Breast epithelium (tissue), 4 donors: ENCODE results near the gene DIRAS1. TPM values are rescaled to one million over a fixed set of nuclear protein-coding genes. Genes with fewer than 3 reads are reported as not detected.

Source experiments
- DNase-seq, 2 donors: peaks; one replicate each; pipeline ENCODE4 v3.0.0-alpha.2; 2019; ENCODE audit warnings: low spot score in 2 of 2
- H3K27ac ChIP-seq, 2 donors: fragments of 200-600 bp; sonication (generic) in 1 of 2; one replicate each; pipeline ENCODE4 v1.5.1; 2016 to 2019; ENCODE audit warnings: mild to moderate bottlenecking in 1 of 2
- H3K27me3 ChIP-seq, 2 donors: fragments of 200-600 bp; sonication (generic) in 1 of 2; one replicate each; pipeline versions ENCODE4 v1.5.1 to v1.6.0; 2017 to 2019; ENCODE audit warnings: control low read depth in 1 of 2, mild to moderate bottlenecking in 1 of 2
- H3K36me3 ChIP-seq: fragments of 200-600 bp; one replicate; pipeline ENCODE4 v1.5.1; 2019
- H3K4me1 ChIP-seq, 2 donors: fragments of 200-600 bp; sonication (generic); one replicate each; pipeline ENCODE4 v1.5.1; 2016 to 2019; ENCODE audit warnings: control low read depth in 1 of 2
- H3K4me3 ChIP-seq, 3 donors: fragments of 200-600 bp; sonication (generic); 1 replicate in 2 of 3; 2 replicates in 1 of 3; pipeline ENCODE4 v1.5.1; 2016 to 2019; ENCODE audit warnings: mild to moderate bottlenecking in 3 of 3, moderate library complexity in 2 of 3
- H3K9me3 ChIP-seq, 2 donors: fragments of 200-600 bp; sonication (generic) in 1 of 2; one replicate each; pipeline ENCODE4 v1.5.1; 2016 to 2019; ENCODE audit warnings: control low read depth in 1 of 2
- POLR2A ChIP-seq: fragments of 450-650 bp; IDR thresholded peaks from one replicate; pipeline ENCODE4 v1.6.1; 2016; ENCODE audit warnings: antibody characterized with exemption, mild to moderate bottlenecking, moderate library complexity
- POLR2AphosphoS5 ChIP-seq, 3 donors: sonication (generic); formaldehyde crosslinking; IDR thresholded peaks; one replicate each; pipeline ENCODE4 v1.6.1; 2017; ENCODE audit warnings: antibody characterized with exemption in 3 of 3
- intact Hi-C: fragments of 100-400 bp; cut with DNase I; formaldehyde crosslinking; loops from one replicate; pipeline ENCODE4 v1.15.1; 2023; ENCODE audit warnings: low total_unique reads
- total RNA-seq, 3 donors: library from RNA; depleted of rRNA; stranded (reverse); fragments of >200 nt; gene quantifications; one replicate each; pipeline ENCODE4 v1.1.0, GENCODE V29; 2016
- TF ChIP-seq, protein P1 (sequence below), 3 donors: fragments of 450-650 bp; IDR thresholded peaks; one replicate each; pipeline ENCODE4 v1.5.1; 2016 to 2017; ENCODE audit warnings: antibody characterized with exemption in 3 of 3, mild to moderate bottlenecking in 3 of 3, moderate library complexity in 3 of 3

The DIRAS1 gene
- 1 to 10 TPM in 2 of 3 donors, under 1 TPM in 1; 0.64 to 3.7 (median 3.6) TPM for total RNA-seq

DNA sequence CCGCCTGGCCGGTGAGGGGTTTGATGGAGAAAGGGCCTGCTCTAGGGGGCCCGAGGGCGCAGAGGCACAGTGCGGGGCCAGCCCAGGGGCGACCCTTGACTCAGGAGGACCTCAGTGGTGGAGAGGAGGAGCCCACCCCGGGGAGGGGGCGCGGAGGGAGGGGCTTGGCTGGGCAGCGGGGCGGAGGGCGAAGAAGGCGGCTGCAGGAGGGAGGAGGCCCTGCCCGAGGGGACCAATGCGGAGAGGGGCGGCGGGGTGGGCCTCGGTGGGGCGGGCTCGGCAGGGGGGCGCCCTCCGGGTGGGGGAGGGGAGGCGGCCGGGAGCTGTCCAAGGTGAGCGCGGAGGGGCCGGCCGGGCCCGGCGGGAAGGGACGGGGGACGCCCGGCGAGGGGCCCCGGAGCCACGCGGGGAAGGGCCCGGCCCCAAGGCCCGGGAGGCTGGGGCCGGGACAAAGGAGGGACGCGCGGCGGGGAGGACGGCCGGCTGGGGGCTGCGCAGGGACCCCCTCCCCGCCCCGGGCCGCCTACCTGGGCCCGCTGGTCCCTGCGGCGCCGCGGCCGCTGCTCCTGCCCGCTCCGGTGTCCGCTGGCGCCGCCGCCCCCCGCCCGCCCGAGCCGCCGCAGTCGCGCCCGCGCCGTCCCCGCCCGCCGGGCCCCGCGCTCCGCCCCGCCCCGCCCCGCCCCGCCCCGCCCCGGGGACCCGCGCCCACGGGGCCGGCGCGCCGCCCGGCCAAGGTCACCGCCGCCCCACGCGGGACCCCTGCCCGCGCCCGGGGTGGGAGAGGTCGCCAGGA is at the start of gene DIRAS1:
DIRAS1 (minus strand) TSS at position 596 of the 793 bp plus-strand sequence. CDS start 3,566 bp downstream, outside the sequence.
- DNase-seq: no peak
- no peaks in the 10 kb centered on the region for H3K4me1 ChIP-seq
- H3K27ac ChIP-seq: no peak within 1 kb of the TSS
- no peak for TF ChIP-seq POLR2AphosphoS5 (IDR thresholded peaks at IDR 0.05)
- TF ChIP-seq, protein P1, sequence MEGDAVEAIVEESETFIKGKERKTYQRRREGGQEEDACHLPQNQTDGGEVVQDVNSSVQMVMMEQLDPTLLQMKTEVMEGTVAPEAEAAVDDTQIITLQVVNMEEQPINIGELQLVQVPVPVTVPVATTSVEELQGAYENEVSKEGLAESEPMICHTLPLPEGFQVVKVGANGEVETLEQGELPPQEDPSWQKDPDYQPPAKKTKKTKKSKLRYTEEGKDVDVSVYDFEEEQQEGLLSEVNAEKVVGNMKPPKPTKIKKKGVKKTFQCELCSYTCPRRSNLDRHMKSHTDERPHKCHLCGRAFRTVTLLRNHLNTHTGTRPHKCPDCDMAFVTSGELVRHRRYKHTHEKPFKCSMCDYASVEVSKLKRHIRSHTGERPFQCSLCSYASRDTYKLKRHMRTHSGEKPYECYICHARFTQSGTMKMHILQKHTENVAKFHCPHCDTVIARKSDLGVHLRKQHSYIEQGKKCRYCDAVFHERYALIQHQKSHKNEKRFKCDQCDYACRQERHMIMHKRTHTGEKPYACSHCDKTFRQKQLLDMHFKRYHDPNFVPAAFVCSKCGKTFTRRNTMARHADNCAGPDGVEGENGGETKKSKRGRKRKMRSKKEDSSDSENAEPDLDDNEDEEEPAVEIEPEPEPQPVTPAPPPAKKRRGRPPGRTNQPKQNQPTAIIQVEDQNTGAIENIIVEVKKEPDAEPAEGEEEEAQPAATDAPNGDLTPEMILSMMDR (IDR thresholded peaks at IDR 0.05): no peak
- TF ChIP-seq POLR2A: no peak
- no peaks in the 10 kb centered on the region for H3K9me3 ChIP-seq
- H3K36me3 ChIP-seq: no peaks in the 10 kb centered on the region
- H3K4me3 ChIP-seq: peak within 1 kb of the TSS; percentile 35 to 70 (median 67)
- peaks cover 0 to 4% of the 10 kb centered on the region in 2 donors for H3K27me3 ChIP-seq
- intact Hi-C loops: no loop called here

DNA sequence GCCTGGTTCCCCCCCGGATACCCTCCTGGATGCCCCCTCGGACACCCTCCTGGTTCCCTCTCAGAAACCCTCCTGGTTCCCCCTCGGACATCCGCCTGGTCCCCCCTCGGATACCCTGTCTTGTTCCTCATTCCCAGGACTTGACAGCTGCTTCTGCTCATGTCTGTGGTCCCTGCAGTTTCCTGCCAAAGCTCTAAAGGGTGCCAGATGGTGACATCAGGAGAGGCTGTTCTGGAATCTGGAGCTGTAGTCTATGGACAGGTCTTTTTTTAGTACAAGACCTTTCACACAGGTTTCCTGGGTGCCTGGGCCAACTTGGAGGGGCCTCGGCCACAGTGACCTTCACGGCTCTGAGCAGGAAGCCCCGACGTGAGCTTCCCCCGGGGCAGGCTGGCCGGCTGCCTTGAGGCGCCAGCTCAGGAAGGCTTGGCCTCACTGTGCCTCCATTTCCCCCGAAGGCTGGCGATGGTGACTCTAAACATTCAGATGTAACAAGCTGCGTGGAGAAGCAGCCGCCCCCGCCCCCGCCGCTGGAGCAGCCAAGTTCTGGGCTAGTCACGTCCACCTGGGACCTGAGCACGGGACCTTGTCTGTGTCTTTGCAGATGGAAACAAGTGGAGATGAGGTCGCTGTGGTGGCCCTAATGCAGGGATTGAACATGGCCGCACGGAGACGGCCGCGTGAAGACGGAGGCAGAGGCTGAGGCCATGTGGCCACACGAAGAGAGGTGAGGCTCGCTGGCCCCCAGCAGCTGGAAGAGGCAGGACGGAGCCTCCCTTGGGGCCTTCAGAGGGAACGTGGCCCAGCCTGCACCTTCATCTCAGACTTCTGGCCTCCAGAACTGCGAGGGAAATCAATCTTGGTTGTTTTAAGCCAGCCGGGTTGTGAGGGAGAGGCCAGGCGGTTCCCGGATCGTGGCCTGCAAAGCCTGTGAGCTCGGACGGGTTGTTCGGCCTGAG is 49.2 kb upstream of the DIRAS1 start:
- Histone ChIP-seq H3K36me3 (peaks cover 3% of the 10 kb centered on the region), H3K4me1 (no peaks in the 10 kb centered on the region), H3K9me3 (no peaks in the 10 kb centered on the region), H3K4me3 (peak overlapping the region in 1 of 3 donors; percentile 37), H3K27me3 (no peaks in the 10 kb centered on the region), H3K27ac (peak overlapping the region; percentile 6 to 80)
- TF ChIP-seq POLR2AphosphoS5 (IDR thresholded peaks at IDR 0.05): no peak
- no peak for TF ChIP-seq POLR2A
- TF ChIP-seq, protein P1 (IDR thresholded peaks at IDR 0.05): no peak
- intact Hi-C loops: no loop called here
- DNase-seq: peak in 1 of 2 donors; percentile 35

DNA sequence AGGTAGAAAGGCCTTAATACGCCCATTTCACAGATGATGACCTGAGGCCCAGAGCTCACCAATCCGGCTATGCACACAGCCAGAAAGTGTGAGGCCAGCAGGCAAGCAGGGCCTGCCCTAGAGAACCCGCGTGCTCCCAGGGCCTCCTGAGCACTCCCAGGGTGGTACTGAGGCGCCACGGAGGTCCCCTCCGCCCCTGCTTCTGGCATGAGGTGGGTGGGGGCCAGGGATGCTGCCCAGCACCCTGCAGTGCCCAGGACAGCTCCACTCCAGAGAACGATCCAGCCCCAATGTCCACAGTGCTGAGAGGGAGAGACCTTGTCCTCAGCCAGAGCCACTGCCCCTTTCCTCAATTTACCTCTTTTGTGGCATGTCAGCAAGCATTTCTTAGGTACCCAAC is 48.0 kb upstream of the DIRAS1 start:
- H3K27me3 ChIP-seq: no peaks in the 10 kb centered on the region
- TF ChIP-seq POLR2A (no peak), POLR2AphosphoS5 (IDR thresholded peaks at IDR 0.05) (no peak)
- TF ChIP-seq, protein P1 (IDR thresholded peaks at IDR 0.05): no peak
- H3K36me3 ChIP-seq: peaks cover 4% of the 10 kb centered on the region
- peak overlapping the region in 1 of 2 donors; percentile 80 for H3K27ac ChIP-seq
- no peak overlapping the region for H3K4me3 ChIP-seq
- H3K4me1 ChIP-seq: no peaks in the 10 kb centered on the region
- H3K9me3 ChIP-seq: no peaks in the 10 kb centered on the region
- intact Hi-C loops: no loop called here
- DNase-seq: no peak

- Histone ChIP-seq H3K27ac (no peak overlapping the region), H3K27me3 (no peaks in the 10 kb centered on the region), H3K4me3 (no peak overlapping the region), H3K9me3 (no peaks in the 10 kb centered on the region), H3K4me1 (no peaks in the 10 kb centered on the region), H3K36me3 (peaks cover 4% of the 10 kb centered on the region)
- no peak for DNase-seq
- TF ChIP-seq, protein P1 (IDR thresholded peaks at IDR 0.05): no peak
- TF ChIP-seq POLR2A: no peak
- no peak for TF ChIP-seq POLR2AphosphoS5 (IDR thresholded peaks at IDR 0.05)
- intact Hi-C loops: no loop called here
Measured at GRCh38 chr19:2768365-2769132, 47.4 kb upstream of the DIRAS1 start.
